Suprapubic skin (tissue), 3 donors: Measurements from ENCODE around the gene BRPF3.

ENCODE experiments used
- EP300 ChIP-seq: sonication (generic); formaldehyde crosslinking; IDR thresholded peaks from one replicate; pipeline ENCODE4 v1.6.1; 2017; ENCODE audit warnings: antibody characterized with exemption
- TF ChIP-seq, protein P1 (sequence below), 2 donors: fragments of 200-600 bp in 1 of 2; fragments of 450-650 bp in 1 of 2; sonication (generic) in 1 of 2; IDR thresholded peaks; one replicate each; pipeline ENCODE4 v1.5.1; 2016 to 2019; ENCODE audit warnings: antibody characterized with exemption in 2 of 2, mild to moderate bottlenecking in 1 of 2, moderate library complexity in 1 of 2

DNA sequence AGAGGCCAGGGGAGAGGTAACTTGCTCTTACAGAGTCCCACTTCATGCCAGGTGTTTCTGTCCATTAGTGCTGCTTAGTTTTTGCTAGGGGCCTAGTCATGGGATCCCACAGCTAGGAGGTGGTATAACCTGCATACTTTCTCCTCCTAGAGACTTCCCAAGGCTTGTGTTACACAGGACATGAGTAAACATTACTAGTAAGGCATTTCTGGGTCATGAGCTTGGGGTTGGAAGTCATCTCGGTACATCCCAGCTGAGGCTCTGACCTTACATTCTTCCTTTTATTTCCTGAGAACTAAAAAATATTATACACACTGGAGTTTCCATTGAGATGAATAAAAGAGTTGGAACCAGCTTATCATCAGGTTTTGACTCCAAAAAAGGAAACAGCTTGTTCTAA lies 52.4 kb downstream of the BRPF3 start:
- TF ChIP-seq EP300 = no peak
- TF ChIP-seq, protein P1, sequence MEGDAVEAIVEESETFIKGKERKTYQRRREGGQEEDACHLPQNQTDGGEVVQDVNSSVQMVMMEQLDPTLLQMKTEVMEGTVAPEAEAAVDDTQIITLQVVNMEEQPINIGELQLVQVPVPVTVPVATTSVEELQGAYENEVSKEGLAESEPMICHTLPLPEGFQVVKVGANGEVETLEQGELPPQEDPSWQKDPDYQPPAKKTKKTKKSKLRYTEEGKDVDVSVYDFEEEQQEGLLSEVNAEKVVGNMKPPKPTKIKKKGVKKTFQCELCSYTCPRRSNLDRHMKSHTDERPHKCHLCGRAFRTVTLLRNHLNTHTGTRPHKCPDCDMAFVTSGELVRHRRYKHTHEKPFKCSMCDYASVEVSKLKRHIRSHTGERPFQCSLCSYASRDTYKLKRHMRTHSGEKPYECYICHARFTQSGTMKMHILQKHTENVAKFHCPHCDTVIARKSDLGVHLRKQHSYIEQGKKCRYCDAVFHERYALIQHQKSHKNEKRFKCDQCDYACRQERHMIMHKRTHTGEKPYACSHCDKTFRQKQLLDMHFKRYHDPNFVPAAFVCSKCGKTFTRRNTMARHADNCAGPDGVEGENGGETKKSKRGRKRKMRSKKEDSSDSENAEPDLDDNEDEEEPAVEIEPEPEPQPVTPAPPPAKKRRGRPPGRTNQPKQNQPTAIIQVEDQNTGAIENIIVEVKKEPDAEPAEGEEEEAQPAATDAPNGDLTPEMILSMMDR (IDR thresholded peaks at IDR 0.05) = no peak
